KBM-7 (cell line): ENCODE data around the gene HOXB8.
A peak's percentile ranks its signal among the peaks of the same experiment; 100 is the strongest.

Experiments used
- DNase-seq: peaks from one replicate; pipeline ENCODE4 v3.0.0-alpha.2; 2015
- in situ Hi-C: fragments of 300-500 bp; cut with MboI; formaldehyde crosslinking; loops from 2 replicates; pipeline ENCODE4 v1.14.3; 2020; ENCODE audit warnings: low sequenced_read_pairs, low pct_unique_long_range_greater_than_20kb, mixed read lengths

HOXB8 gene

DNA sequence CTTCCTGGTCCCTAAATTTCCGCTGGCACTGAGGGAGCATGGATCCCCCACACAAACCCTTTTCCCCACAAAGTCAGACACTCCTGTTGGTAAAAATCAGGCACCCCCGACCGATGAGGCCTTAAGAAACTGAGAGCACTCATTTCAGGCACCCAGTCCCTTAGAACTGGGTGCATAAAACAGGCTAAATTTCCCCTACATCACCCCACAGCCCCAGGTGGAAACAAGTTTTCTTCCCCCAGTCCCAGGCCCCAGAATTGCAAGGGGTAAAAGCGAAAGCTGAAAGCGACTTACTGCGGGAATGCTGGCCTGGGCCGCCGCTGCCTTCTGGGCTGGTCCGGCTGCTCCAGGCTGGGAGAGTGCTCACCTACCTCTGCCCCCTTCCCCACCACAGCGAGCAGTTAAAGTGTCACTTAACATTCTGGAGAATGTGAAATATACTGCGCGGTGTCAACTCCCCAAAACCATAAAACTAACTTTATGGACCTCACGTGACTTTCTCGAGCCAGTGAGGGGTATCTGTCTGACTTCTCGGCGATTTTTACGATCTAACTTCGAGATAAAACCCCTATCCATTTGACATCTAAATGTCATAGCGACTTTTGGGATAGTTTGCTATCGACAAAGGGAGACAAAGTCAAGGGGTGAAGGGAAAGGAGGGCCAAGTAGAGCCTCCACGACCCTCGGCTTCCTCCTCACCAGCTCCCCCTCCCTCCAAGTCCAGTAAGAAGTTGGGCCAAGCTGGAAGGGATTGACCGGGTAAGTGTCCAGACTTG lies 25.1 kb downstream of the HOXB8 start, which contains the start of gene HOXB3:
TSS of gene HOXB3 (minus strand) at position 411 of the 776 bp plus-strand sequence. CDS start 37,767 bp downstream, outside the sequence.
- in situ Hi-C loops = no loop called here

DNA sequence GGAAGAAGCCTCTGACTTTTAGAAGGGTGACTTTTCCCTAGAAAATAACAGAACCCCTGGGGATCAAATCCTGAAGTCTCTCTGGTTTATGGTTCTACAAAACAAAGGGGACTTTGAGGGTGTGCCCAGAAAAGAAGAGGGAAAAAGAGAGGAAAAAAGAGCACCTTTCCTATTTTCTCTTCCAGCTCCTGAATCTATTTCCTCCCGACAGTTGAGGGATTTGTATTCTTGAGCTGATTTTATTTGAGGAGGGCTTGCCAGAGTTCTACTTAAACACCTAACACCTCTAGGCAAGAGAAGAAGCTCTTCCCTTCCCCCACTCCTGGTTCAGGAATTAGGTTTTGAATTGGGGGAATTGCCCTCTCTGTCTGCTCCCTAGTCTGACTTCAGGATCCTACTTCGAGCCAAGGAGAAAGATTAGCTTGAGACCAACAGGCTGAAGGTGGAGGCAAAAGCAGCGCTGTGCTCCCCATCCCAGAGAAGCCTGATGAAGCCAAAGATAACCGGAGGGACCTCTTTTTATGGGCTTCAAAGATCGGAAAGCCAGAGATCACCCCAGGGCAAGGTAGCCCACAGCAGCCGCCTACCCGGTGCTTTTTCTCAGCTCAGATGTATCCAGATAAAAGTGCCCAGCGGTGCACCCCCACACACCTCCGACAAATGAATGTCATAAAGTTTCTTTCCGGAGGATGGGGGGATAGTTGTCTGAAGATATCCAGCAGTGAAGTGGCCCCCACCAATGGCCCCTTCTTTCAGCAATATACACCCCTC lies 25.8 kb downstream of the HOXB8 start:
- in situ Hi-C loops = no loop called here
- no peak for DNase-seq

More for the DNA sequence above, 25.1 kb downstream of the HOXB8 start, which contains the start of gene HOXB3:
- no peak for DNase-seq

DNA sequence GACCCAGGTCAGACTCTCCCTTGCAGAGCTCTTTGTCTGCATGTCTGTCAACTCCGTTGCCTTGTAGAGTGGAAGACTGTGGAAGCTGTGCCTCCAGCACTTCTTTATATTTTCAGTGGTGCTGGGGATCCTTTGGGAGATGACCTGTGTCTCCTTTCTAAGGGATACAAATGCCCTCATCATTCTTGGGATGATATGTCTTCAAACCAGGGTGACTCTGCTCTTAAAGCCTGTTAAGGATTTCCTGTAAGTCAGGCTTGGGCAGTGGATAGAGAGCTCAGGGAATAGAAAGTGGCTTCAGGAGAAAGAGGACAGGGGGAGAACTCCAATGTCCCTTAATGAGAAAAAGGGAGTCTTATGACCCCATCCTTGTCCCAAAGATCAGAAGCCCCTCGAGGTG lies 26.6 kb downstream of the HOXB8 start:
- no peak for DNase-seq
- in situ Hi-C loops = no loop called here

DNA sequence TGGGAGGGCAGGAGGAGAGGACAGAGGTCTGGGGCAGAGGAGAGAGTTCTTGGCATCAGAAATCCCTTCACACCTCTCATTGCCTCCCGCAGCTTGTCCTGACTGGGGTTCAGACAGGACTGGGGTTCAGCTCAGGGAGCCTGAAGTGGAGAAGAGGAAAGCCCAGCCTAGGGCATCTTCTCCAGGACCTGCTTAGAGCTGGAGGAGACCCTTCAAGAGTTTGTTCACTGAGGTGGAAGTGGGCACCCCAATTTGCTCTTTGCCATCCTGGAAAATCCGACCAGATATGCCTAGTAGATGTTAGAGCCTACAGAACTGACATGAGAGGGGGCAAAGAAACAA lies 27.0 kb downstream of the HOXB8 start:
- no peak for DNase-seq
- in situ Hi-C loops = no loop called here

DNA sequence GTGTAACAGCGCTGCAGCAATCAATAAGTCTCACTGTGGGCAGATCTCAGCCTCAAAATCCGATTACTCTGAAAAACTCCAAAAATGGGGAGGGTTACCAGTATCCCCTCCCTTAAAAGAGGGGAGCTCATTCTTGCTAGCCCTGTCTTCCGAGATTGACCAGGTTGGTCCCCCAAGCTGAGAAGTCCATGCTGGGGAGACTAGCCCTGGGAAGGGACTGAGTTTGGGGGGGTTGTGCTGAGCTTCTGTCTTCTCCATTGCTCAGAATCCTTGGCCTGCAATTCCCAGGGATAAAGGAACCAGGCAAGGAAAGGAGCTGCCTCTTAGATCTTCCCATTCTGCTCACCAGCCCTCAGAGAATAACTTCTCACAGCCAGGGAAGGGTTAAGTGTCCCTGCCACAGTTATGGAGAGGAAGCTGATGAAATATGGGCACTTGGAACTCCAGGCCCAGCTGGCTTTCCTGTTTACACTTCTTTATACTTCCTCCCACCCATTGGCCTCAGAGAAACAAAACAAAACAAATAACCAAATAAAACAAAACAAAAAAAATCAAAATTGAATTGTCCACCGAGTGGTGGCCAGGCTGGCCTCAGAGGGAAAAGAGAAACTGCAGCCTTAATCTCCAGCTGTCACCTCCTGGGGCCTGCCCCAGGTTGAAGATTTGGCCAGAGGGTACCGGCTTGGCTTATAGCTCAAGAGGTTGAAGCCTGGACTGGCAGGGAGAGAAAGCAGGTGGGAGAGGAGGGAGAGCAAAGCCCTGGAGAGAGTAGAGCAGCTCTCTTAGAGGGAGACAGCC lies 27.6 kb downstream of the HOXB8 start:
- peak; percentile 55 for DNase-seq
- in situ Hi-C loops = no loop called here

DNA sequence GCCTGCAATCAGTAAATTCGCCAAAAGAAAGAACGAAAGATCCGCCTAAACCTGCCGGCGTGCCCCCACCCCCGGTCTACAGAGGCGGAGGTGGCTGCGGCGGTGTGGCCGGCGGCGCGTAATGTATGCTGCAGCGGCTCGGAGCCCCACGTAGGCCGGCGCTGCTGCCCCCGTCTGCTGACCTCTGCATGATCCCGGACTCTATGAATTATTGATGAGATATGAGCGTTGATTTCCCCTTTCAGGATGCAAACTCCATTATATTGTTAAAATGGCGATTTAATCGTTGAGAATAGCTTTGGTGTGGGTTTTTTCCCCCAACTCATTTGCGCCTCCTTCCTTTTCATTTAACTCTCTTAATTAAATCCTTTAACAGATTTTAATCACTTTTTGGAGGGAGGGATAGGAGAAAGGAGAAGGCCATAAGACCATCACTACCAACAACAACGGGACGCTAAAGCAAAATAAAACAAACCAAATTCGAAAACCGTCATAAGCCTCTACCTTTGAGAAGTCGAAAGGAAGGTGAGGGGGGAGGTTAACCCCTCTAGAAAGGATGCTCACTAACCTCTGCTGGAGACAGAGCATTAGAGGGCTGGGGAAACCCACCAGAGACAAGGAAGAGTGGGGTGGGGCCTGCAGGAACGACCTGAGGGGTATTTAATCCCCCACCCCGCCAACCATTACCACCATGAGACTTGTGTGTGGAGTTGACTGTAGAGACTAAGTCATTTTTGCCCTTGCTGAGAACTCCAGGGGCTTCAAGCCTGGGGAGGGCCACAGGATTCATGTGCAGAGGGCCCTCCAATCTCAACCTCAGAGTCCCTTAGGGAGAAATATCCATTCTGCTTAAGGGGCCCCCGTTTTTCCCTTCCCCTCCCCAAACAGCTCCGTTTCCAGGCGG lies 28.5 kb downstream of the HOXB8 start:
- DNase-seq = no peak
- in situ Hi-C loops = no loop called here

DNA sequence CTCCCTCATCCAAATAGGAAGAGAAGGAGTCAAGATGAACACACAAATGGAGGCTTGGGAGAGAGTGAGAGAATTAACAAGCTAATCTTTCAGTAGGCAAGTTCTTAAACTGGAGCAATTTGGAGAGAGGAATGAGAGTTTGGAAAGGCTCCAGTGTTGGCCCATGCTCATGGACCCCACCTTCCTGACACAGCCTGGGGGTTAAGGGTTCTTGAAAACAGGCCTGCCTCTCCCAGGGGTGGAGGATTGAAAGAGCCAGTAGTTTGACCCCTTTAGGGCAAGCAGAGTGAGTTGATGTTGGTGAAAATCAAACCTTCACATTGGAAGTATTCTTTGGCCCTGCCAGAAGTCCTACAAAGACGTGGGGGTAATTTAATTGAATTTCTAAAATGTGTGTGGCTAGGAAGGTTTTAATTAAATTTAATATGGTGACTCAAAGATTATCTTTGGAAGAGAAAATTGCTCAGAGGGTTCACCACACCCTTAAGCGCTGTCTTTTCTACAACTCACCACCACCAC lies 30.8 kb downstream of the HOXB8 start:
- in situ Hi-C loops = no loop called here
- no peak for DNase-seq

DNA sequence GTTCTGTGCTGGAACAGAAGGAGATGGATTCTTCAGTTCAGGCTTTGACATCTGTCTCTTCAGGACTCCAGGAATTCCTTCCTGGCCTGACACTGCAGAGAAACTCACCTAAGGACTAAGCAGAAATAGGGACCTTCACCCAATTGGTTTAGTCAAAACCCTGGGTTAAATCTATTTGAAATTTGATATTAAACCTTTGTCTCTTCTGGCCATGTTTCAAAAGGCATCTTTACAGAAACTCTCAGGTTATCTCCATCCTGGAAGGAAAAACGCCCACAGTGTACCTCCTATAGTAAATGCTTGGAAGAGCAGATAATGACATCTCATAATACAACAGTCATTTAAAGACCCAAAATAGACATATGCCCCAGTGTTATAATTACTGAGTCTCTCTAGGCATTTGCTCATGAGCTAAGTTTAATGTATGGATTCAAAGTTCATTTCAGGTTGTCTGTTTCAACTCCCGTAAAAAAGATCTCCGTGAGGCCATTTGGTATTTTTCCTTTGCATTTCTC lies 31.3 kb downstream of the HOXB8 start:
- DNase-seq = no peak
- in situ Hi-C loops = no loop called here

DNA sequence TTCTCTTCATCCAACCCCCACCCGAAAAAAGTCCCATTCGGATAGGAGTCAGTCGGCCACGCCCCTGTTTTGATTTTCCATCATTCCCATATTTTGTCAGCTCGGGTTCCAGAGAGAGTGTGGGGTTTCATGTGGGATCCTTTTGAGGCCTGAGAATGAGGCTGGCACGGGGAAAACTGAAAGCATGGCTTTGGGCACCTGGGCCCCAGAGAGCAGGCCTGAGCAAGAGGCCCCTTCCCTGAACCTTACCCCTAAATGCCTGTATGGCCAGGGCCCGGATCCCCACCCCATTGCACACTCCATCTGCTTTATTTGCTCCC lies 32.4 kb downstream of the HOXB8 start:
- no peak for DNase-seq
- in situ Hi-C loops = no loop called here

DNA sequence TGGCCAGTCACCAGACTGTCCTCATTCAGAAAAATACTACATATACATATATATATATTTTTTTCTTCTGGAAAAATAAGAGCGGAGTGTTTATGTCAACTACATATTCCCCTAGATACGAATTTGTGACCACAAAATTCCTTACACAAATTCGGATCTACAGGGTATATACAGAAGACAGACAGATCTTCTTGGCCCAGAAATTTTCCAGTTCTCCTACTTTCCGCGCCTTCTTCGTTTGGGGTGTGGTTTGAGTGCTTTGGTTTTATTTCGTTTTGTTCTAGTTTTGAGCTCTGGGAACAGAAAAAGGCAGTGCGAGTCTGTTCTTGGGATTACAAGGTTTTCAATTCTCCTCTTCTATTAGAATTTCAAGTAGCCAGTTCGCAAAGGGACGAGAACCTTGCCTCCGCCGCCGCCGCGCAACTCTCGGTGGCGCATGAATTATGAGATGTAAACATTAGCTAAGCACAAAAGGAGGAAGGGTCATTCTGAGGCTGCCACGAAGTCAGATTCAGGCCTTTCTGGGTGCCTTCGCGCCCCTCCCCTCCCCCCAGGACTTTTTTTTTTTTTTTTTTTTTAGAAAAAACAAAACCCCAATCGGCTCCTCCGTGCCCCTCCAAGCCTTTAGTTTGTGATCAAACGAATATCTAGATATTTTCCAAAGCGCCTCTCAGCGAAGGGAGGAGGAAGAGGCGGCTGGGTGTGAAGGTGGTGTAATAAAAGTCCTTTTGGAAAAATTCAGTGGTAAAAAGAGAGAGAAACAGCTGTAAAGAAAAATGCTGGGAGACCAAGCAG lies 35.1 kb downstream of the HOXB8 start:
- no peak for DNase-seq
- in situ Hi-C loops = no loop called here

DNA sequence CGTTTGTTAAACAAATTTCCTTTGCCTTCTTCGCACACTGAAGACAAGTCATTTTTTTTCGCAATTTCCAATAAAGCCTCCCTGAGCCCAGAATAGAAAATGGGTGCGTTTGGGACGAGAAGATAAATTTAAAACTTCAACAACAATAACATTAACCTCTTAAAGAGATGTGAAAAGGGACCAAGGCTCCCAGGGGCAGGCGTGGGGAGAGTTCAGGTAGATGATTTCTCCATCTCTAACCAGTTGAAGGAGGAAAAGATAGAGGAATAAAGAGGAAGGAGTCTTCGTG lies 35.7 kb downstream of the HOXB8 start:
- no peak for DNase-seq
- in situ Hi-C loops = no loop called here

DNA sequence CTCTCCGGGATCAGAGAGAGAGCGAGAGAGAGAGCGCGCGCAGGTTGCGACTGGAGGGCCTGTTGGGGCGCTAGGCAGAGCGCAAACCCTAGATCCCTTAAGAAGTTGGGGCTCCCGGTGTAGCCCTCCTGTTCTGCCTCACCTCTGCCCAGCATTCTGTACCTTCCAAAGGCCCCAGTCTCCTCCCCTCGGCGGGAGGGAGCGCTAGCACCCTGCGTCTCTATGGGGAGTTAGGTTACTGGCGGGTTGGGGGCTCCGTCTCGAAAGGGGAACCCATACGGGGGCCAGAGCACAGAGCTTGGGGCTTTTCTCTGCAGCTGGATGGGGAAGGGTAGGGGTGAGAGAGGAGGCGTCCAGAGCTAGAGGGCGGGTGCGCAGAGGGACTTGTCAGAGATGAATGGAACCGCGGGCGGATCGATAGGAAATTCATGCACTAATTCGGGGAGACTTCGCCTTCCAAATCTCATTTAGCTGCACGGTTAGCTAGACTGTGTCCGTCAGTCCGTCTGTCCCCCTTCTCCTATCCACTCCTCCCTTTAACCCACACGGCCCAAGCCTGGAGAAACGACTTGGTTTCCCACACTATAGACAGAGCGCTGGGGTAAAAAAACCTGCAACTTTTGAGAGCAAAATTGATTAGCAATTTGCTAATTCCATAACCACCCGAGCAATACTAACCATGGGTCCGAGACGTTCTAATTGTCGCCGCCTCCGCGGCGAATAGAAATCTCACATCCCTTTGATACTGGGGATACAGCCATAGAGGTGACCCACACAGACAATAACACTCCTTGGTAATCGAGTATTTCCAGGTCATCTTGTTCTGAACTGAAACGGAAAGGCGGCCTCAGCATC lies 36.2 kb downstream of the HOXB8 start:
- peak; percentile 49 for DNase-seq
- in situ Hi-C loops = no loop called here

DNA sequence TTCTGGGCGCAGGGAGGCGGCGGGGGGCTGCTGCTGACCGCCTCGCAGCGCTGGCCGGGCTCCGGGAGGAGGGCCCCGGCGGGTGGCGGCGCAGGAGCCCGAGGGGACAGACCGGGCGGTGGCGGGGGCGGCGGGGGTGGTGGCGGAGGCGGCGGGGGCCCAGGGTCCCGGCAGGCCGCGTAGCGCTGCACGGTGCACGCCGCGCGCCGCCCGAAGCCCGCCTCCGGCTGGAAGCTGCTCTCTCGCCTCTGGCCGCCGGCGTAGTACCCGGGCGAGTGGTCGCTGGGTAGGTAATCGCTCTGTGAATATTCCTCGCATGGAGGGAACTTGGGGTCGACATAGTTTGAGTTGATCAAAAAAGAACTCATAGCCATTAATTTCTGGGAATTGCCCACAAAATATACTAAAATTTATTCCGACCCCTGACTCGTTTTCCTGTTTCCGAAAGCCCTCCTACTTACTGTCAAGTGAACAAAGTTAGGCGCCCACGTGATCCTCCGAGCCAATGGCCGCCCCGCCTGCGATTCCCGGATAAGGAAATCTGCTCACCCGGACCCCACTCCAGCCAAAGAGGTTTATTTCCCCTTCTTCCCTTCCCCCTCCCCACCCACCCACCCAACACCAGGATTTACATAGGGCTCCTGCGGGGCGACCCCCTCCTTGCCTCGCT lies 37.0 kb downstream of the HOXB8 start, which contains the start of gene HOXB4:
TSS of gene HOXB4 (minus strand) at position 405 of the 670 bp plus-strand sequence. CDS start at position 374, 31 bp downstream.
- peak; percentile 85 for DNase-seq
- in situ Hi-C loops = no loop called here

DNA sequence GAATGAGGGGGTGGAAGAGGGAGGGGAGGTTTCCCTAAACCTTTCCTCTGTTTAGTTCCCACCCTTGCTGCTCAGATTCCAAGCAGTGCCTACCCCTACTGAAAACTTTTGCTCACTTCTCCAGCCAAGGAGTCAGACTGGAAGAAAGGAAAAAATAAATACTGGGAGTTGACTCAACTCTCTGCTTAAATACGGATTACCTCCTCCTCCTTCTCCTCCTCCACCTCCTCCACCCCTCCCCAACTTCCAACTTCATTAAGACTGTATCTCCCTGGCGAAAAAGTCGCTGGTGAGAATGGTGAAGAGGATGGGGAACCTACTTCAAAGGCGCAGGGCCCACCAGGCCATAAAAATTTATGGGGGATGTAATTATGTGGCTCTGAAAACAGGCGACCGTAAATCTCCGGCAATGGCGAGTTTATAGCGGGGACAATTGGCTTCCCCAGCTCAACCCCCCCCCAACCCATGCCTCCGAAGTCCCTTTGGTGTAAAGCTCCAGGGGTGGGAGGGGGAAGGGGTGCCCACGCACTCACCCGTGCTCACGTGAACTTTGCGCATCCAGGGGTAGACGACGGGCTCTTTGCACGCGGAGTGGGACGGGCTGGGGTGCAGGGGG lies 37.7 kb downstream of the HOXB8 start:
- in situ Hi-C loops = no loop called here
- DNase-seq = peak; percentile 48

DNA sequence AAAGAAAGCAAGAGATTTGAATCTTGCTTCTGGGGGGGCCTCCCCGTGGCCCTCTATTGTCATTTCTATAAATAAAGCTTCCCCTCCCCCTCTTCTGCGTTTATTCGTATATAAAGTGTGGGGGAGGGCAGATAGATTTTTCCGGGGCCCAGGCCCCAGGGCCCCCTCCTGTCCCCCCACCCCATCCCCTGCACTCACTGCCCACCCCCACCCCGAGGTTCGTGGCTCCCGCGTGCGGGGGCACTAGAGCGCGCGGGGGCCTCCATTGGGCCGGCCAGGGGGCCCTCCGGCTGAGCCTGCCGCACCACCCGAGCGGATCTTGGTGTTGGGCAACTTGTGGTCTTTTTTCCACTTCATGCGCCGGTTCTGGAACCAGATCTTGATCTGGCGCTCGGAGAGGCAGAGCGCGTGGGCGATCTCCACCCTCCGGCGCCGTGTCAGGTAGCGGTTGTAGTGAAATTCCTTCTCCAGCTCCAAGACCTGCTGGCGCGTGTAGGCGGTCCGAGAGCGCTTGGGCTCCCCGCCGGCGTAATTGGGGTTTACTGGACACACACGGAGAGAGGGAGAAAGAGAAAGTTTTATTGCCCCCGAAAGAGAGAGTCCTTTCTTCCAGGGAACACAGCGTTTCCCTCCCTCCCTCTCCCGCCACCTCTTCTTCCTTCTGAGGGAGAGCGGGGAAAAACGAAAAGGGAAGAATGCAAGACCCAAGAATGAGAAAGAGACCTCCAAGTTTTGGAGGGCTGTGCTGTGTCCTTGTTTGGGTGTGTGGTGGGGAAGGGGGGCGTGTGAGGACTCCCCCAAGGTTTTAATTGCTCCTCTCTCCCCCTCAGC lies 38.4 kb downstream of the HOXB8 start:
- in situ Hi-C loops = no loop called here

More for the DNA sequence above, 38.4 kb downstream of the HOXB8 start:
- DNase-seq = peak; percentile 50
